ENCODE measurements around the gene UMOD.
"Not testable (repeated sequence)": the region's sequence is repeated elsewhere in the genome, so short reads cannot be mapped to it uniquely, and the experiment has no call there.

The UMOD gene

DNA sequence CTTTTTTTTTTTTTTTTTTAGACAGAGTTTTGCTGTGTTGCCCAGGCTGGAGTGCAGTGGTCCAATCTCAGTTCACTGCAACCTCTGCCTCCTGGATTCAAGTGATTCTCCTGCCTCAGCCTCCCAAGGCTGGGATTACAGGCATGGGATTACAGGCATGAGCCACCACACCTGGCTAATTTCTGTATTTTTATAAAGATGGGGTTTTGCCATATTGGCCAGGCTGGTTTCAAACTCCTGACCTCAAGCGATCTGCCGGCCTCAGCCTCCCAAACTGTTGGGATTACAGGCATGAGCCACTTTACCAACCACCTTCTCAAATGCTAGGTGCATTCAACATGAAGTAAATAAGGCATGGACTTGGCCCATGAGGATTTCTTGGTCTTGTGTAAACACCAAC is 31.5 kb downstream of the UMOD start:
- not testable (repeated sequence) for DNase-seq (ENCODE audit: low read depth)

DNA sequence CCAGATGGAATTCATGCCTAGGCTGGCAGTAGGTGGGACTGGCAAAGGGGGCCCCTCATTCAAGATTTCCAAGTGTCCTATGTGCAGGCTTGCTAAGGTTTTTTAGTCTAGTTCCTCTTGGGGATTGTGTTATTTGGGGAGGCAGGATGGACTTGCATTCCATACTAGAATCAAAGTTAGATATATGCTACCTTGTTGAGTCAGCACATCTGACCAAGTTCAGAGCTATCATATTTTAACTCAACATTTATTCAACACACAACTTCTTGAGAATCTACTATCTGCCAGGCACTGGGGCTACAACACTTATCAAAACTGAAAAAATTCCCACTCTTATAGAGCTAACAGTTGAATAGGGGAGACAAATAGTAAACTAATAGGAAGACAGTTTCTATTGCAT is 31.9 kb downstream of the UMOD start:
- DNase-seq (ENCODE audit: low read depth) = no peak

DNA sequence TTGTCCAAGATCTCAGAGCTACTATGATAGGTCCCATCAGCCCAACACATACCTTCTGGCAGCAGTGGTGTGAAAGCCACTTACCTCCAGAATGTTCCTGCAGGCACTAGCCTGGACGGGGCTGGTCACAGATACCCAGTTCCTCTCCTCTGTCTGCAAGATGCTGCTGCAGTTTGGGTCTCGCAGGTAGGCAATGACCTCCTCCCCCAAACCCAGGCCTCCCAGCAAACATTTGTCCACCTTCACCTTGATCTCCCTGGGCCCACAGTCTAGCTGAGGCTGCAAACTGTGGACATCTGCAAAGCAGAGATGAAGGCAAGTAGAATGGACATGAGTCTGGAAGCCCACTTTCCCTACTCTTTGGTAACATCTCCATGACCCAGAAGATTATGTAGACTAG is 32.3 kb downstream of the UMOD start:
- no peak for DNase-seq (ENCODE audit: low read depth)

DNA sequence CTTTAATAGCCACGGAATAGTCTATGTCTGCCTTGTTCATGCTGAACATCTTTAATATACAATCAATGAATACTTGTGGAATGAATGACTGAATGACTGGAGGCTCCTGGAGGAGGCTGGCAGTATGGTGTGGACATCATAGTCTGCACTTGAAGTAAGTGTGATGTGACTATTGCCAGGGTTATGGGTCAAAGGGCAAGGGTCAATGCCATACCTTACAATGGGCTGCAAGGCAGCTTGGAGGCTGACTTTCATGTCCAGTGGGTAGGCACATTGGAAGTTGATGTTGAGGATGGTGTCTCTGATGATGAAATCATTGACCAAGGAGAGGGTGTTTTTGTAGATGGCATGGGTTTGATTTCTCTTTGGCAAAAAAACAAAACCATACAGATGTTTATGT is 33.1 kb downstream of the UMOD start:
- DNase-seq (ENCODE audit: low read depth) = no peak

DNA sequence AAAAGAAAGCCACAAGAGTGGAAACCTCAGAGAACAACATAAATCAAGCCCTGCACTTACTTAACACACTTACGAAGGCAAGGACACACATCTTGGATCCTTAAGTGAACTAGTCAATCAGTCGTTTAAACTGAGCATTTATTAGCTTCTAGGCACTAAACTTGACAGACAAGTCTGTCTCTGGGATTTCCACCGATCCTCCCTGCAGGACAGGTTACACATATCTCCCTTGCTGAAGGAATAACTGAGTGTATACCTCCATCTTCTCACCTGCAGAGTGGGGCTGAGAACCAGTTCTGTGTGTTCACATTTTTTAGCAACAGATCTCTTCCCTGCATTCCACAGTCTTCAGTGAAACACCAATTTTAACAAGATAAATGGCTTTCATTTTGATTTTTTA is 34.1 kb downstream of the UMOD start:
- no peak for DNase-seq (ENCODE audit: low read depth)

DNA sequence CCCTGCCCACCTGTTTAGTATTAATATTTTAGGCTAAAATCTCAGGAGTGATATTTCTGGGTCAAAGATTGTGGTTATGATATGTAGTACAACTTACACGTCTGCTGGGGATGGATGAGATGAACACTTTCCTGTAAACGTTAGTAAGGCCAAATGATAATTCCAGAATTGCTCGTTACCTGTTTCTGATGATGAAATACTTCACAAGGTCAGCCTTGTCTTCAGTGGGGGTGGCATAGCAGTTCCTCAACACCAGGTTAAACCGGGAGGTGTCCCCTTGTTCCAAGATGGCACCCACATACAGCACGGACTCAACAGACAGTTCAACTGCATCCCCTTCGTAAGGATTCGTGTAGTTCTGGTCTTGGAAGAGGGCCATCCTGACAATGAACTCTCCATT is 34.5 kb downstream of the UMOD start:
- DNase-seq (ENCODE audit: low read depth) = no peak

DNA sequence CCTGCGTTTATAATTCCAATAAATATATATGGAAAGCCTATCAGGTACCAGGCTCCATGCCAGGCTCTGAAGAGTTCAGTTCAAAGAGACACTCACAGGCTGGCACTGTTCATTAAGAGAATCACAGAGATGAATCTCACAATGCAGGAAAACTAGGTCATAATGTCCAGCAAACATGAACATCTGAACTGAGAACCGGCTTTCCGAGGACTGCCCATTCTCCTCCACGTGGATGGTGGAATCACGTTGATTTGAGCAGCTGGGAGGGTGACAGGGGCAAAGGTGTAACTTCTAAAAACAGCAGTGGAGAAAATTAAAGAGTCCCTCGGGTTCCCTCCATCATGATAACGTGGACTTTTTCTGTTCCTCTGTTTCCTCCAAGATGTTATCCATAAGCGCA is 35.4 kb downstream of the UMOD start:
- no peak for DNase-seq (ENCODE audit: low read depth)

DNA sequence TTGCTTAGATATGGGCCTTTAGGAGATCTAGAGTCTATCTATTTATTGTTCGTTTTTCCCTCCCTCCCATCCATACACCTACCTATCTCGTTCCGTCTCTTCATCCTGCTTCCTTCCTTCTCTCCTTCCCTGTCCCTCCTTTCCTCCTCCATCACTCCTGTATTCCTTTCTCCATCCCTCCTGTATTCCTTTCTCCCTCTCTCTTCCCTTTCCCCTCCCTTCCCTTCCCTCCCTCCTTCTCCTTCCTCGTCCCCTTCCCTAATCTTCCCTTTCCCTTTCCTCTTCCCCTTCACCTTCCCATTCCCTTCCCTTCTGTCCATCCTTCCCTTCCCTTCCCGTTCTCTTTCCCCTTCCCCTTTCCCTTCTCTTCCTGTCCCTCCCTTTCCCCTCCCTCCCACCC is 35.8 kb downstream of the UMOD start:
- no peak for DNase-seq (ENCODE audit: low read depth)

DNA sequence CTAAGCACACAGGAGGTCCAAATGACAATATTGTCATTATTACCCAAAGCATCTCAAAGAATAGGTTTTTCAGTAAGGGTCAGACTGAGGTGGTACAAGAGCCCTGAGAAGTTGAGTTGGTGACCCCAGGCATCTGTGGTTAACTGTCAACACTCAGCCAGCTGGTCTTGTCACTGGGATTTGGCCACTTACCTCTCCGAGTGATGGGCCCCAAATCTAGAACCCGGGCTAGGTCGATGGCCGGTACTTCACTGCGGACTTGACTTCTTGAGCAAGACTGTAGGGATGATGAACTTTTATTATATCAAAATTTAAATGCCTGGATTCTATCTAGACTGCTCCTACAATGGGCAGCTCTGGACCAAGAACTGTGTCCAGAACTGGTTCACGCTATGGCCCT is 36.8 kb downstream of the UMOD start:
- DNase-seq (ENCODE audit: low read depth) = no peak

DNA sequence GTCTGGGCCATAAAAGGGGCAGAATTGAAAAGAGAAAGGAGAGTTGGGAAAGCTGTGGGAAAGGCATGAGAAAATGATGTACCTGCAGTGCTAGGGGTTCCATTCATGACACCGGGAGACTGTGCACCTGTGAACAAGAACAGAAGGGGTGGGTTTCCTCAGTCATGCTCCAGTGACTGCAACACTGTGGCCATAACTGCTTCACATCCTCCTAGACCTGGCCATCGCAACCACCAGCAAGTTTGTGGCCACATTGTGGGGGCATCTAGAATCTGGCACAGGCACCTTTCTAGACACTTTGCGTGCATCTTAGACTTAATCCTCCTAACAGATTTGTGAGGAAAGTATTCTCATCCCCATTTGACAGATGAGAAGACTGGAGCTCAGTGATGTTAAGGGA is 37.9 kb downstream of the UMOD start:
- DNase-seq (ENCODE audit: low read depth) = no peak

DNA sequence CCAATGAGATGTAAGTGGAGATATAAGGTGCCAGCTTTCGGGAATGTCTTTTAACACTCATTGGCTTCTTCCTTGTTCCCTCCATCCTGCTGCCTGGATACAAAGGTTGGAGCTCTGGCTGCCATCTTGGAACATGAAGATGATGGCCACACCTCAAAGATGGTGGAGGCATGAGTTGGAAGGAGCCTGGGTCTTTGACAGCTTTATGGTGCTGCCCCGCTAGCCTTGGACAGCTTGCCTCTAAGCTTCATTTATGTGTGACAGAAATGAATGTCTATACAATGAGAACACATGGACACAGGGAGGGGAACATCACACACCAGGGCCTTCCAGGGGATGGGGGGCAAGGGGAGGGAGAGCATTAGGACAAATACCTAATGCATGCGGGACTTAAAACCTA is 38.8 kb downstream of the UMOD start:
- DNase-seq (ENCODE audit: low read depth) = no peak

DNA sequence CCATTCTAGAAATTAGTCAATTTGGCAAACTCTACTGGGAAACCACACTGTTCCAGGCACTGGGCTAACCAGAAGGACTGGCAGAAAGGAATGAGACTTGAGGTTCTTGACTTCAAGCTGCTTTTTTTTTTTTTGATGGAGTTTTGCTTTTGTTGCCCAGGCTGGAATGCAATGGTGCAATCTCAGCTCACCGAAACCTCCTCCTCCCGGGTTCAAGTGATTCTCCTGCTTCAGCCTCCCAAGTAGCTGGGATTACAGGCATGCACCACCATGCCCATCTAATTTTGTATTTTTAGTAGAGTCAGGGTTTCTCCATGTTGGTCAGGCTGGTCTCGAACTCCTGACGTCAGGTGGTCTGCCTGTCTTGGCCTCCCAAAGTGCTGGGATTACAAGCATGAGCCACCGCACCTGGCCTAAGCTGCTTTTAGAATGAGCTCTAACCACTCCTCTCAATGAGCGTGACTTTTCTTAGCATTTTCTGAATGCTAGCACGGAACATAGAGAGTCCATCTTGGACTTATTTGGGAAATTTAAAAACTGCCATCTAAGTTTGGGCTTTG is 39.9 kb downstream of the UMOD start:
- not testable (repeated sequence) for DNase-seq (ENCODE audit: low read depth)

DNA sequence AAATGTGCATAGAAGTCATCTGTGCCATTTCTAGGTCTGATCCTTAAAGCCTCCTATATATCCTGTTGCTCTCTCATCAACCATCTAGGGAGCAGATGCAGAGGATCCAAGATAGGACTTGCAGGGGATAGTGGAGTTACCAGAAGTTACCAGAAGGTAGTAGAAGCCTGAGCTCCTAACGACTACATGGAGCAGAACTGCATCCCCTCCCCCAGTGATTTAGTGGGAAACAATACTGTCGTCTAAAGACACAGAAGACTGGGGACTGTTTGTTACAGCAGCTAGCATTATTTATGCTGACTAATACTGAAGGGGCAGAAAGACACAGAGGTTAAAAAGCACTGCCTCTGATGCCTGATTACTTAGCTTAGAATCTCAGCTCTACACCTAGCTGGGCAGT is 41.0 kb downstream of the UMOD start:
- no peak for DNase-seq (ENCODE audit: low read depth)

DNA sequence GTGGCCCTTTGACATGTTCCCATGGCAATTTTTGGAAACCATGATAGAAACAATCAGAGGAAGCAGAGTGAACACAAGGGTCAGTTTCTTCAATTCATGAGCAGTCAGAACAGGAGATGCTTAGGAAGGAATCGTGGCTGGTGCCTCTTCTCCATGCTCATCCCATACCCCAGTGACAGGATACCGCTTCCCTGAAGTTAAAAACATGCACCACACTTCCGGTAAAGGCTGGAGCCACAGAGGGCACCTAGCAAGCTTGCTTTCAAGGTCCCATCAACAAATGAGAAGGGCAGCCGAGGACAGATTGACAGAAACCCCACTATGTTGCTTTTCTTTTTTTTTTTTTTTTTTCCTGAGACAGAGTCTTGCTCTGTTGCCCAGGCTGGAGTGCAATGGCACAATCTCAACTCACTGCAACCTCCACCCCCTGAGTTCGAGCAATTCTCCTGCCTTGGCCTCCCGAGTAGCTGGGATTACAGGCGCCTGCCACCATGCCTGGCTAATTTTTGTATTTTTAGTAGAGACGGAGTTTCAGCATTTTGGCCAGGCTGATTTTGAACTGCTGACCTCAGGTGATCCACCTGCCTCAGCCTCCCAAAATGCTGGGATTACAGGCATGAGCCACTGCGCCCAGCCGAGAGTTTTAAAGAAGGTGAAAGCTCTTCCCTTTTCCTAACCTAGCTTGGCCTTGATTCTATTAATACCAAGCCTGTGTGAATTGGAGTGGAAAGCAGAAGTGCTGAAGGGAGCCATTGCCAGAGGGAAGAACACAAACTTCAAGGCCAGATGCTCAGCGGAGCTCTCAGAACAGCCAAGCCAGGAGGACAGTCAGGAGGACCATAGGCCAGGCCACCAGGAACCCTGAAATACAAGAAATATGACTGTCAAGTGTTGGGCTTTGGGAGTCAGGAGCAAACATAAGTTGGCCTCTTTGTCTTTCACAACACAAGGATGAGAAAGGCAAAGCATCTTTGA is 41.8 kb downstream of the UMOD start:
- DNase-seq (ENCODE audit: low read depth) = no peak

DNA sequence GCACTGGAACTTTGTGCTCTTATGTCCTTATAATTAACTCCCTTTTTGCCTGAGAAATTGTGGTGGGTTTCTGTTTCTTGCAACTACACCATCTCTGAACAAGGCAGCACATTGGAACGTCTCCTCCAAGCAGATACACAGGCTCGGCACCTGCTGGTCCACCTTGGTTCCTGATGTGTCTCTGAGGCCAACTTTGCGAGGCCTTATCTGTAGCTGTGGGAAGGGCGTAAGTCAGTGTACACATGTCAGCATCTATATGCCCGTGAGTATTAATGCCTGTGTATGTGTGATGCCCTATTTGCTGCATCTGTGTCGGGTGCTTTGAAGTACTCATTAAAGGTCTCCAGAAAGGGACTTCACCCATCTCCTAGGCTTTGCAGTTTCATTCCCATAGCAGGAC is 42.7 kb downstream of the UMOD start:
- DNase-seq (ENCODE audit: low read depth) = no peak

DNA sequence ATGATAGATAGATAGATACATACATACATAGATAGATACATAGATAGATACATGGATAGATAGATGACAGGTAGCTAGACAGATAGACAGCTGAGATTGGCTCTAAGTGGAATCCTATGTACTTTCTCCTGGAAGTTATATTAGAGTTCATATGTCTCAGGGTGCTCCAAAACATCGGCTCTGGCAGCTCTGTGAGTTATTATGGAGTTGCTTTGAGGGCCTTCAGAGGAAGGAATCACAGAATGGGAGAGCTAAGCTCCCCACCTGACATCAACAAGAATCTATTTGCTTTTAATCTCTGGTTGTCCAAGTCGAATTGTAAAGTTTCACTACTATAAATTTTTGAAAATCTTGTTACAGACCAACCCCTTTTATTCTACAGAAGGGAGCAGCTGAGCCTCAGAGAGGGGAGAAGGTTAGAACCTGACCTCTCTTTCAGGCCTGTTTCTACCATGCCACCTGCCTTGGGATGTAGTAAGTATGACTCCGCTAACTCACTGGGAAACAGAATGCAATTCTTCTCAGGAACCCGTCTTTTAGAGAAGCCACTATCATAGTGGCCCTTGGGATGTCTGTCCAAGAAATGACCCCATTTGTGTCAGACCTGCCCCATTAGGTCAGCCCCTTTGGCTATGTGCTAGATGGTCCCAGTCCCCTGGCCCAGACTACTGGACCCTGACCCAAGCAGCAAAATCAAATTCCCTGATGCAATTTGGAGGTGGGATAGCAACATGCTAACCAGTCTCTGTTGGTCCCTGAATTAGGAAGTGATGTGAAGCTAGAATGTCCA is 43.5 kb downstream of the UMOD start:
- DNase-seq (ENCODE audit: low read depth) = no peak

DNA sequence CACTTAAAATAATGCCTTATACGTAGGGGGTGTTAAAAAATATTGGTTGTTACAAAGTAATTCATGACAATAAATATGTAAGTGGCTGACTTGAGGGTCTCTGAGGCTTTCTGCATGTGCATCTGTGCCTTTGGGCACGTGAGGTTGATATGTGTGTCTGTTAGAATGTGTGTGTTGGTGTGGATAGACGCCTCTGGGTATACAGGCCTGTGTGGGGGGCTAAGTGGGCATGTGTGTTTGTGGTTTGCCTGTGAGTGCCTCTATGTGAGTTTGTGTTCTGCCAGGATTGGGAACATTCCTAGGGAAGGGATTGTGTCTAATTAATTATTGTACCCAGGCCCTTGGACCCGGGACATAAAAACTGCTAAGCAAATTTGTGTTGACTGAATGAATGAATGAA is 44.2 kb downstream of the UMOD start:
- DNase-seq (ENCODE audit: low read depth) = no peak

DNA sequence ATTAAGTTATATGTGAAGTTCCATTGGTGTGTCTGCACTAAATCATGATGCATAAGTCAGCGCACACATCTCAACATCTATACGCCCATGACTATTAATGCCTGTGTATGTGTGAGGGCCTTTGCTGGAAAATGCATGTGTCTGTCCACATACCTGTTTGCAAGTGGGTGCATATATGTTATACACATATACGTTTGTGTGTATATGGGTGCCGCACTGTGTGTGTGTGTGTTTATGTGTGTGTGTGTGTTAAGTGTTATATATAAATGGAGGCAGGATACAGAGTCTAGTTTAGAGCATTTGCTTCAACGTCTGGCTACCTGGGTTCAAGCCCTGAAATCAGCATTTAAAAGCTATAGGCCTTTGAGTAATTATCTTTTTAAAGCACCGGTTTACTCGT is 44.7 kb downstream of the UMOD start:
- no peak for DNase-seq (ENCODE audit: low read depth)

DNA sequence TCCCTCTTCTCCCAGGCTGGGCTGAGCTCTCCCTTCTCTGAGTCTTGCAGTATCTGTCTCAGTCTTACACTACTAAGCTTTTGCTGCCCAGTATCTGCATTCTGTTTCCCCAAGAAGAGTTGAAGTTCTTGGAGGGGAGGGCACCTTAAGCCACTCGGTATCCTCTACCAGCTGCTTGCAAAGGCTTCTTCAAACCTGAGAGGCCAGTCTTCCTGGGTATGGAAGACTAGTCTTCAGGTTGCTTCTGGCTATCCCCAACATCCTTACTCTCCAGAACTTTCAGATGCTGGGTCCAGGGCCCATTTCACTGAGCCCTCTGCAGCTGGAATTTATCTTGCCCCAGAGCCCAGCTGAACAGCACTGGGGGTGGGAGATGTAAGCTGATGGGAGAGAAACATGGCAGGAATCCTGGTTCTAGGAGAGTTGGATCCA is 45.3 kb downstream of the UMOD start:
- no peak for DNase-seq (ENCODE audit: low read depth)

DNA sequence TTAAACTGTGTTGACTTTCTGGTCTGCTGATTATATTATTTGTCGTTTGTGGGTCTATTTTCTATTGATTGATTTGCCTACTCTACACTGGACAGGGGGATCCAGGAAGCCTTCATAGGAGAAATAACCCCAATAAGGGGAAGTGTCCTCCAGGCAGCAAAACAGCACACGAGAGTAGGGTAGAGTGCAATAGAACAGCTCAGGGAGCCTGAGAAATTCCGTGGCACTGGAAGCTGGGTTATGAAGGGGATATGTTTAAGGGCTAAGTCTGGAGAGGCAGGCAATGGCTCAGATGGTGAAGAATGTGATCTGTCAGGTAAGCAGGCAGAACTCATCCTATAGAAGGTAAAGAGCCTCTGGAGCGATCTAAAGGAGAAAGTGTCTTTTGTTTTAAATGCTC is 46.1 kb downstream of the UMOD start:
- DNase-seq (ENCODE audit: low read depth) = no peak

DNA sequence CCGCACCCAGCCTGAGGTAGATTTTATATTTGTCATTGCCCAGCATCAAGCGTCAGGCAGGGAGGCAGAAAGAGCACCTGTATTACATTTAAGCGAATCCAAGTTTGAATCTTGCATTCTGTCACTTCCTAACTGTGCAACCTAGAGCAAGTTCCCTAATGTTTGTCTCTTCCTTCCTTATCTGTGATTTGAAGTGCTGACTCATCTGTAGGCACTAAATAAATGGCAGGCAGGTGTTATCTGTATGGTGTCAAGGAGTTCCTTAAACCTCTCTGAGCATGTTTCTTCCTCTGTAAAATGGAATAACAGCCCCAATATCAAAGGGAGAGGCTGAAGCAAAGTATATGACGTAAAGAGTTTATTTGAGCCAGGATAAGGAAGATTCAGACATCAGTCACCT is 49.5 kb downstream of the UMOD start:
- no peak for DNase-seq (ENCODE audit: low read depth)

DNA sequence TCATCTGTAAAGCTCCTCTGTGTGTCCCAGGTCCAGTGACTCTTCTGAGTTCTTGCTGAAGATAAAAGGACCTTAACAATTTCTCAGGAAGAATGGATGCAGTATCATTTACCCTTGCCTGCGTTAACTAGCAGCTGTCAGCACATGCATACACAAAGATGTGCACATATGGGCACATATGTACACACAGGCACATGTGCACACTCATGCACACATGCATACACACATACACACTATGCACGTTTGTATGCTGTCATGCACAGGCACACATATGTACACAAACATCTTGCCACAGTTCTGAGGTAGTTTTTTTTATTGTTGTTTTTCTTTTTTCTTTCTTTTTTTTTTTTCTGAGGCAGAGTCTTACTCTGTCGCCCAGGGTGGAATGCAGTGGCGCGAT is 50.1 kb downstream of the UMOD start:
- DNase-seq (ENCODE audit: low read depth) = no peak

DNA sequence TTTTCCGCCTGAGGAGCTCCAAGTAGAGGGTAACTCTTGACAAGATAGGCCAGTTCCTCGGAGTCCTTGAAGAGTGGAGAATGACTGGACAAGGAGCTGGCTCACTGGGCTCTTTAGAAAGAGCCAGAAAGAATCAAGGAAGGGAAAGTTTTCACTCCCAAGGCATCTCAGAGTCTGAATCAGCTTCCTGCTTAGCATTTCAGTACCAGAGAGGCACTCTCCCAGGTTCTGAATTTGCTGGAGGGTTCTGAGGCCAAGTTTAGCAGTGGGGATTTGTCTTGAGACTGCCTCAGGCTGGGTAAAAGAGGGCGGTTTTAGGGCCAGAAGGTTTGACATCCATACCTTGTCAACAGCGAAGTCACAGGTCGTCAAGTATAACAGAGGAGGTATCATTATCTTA is 50.7 kb downstream of the UMOD start:
- no peak for DNase-seq (ENCODE audit: low read depth)
